HCT116 (cell line): ENCODE results near the gene BMP8B.
"Not testable (repeated sequence)": the region's sequence is repeated elsewhere in the genome, so short reads cannot be mapped to it uniquely, and the experiment has no call there.

Source experiments
- CBX3 ChIP-seq: IDR thresholded peaks from 2 replicates; pipeline ENCODE4 v1.6.1; 2012; ENCODE audit warnings: low read depth
- CTCF ChIP-seq, 3 experiments: fragments of 200-600 bp in 1 of 3; sonication (generic) in 1 of 3; IDR thresholded peaks in 2 of 3; conservative IDR thresholded peaks in 1 of 3; 2 replicates each; pipeline ENCODE4 v1.5.1; 2012 to 2017; ENCODE audit warnings: low read depth in 2 of 3, low read length in 2 of 3, antibody characterized with exemption in 1 of 3, borderline replicate concordance in 1 of 3, control low read depth in 1 of 3, mild to moderate bottlenecking in 1 of 3, mixed read lengths in 1 of 3, mixed run types in 1 of 3, moderate library complexity in 1 of 3; ENCODE audit not compliant: insufficient read depth in 1 of 3
- YY1 ChIP-seq: IDR thresholded peaks from 2 replicates; pipeline ENCODE4 v1.6.1; 2011; ENCODE audit warnings: low read length, low read depth, moderate library complexity, mild to moderate bottlenecking; ENCODE audit not compliant: insufficient replicate concordance; ENCODE audit errors: extremely low read depth
- TF ChIP-seq, protein P1 (sequence below): IDR thresholded peaks from 2 replicates; pipeline ENCODE4 v1.6.1; 2012; ENCODE audit warnings: low read depth

DNA sequence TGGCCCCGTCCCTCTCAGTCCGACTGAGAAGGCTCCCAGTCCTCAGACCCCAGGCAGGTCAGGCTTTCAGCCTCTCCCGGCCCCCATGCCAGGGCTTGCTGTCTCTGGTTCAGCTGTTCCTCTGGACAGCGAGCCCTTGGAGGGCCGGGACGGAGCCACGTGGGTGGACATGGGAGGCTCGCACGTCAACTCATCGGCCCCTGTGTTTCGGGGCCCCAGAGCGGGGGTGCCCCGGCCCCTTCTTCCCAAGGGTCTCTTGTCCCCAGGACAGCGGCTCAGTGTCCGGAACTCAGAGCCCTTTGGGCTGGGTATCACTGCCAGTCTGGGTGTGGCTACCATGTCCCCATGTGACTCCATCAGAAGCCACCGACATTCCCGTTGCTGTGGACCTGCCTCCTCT is 10.8 kb downstream of the BMP8B start:
- TF ChIP-seq CBX3; CTCF (IDR thresholded peaks at IDR 0.05 in 2 of 3, conservative IDR thresholded peaks at IDR 0.05 in 1 of 3; ENCODE audit: borderline replicate concordance in 1 of 3, insufficient read depth in 1 of 3, low read depth in 2 of 3, low read length in 2 of 3); YY1: not testable (repeated sequence)
- TF ChIP-seq, protein P1, sequence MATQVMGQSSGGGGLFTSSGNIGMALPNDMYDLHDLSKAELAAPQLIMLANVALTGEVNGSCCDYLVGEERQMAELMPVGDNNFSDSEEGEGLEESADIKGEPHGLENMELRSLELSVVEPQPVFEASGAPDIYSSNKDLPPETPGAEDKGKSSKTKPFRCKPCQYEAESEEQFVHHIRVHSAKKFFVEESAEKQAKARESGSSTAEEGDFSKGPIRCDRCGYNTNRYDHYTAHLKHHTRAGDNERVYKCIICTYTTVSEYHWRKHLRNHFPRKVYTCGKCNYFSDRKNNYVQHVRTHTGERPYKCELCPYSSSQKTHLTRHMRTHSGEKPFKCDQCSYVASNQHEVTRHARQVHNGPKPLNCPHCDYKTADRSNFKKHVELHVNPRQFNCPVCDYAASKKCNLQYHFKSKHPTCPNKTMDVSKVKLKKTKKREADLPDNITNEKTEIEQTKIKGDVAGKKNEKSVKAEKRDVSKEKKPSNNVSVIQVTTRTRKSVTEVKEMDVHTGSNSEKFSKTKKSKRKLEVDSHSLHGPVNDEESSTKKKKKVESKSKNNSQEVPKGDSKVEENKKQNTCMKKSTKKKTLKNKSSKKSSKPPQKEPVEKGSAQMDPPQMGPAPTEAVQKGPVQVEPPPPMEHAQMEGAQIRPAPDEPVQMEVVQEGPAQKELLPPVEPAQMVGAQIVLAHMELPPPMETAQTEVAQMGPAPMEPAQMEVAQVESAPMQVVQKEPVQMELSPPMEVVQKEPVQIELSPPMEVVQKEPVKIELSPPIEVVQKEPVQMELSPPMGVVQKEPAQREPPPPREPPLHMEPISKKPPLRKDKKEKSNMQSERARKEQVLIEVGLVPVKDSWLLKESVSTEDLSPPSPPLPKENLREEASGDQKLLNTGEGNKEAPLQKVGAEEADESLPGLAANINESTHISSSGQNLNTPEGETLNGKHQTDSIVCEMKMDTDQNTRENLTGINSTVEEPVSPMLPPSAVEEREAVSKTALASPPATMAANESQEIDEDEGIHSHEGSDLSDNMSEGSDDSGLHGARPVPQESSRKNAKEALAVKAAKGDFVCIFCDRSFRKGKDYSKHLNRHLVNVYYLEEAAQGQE, result not testable (repeated sequence)
